Heart left ventricle (tissue), 16 donors: ENCODE measurements around the gene EPB41. TPM values are rescaled to one million over a fixed set of nuclear protein-coding genes. Genes with fewer than 3 reads are reported as not detected.
A peak's percentile ranks its signal among the peaks of the same experiment; 100 is the strongest.

Experiments
- ATAC-seq, 4 donors: fragments of 200-7000 bp; cut with Tn5 transposase; one replicate each; pipeline ENCODE4 v1.9.1; 2020 to 2022; ENCODE audit warnings: moderate library complexity in 4 of 4, mild to moderate bottlenecking in 3 of 4, moderate number of reproducible peaks in 1 of 4
- DNase-seq, 5 donors: peaks; one replicate each; pipeline ENCODE4 v3.0.0-alpha.2; 2020
- H3K27ac ChIP-seq, 12 donors: fragments of 200-600 bp; sonication (generic) in 4 of 12; one replicate each; pipeline versions ENCODE4 v1.5.0 to v1.8.0; 2016 to 2022; ENCODE audit warnings: mild to moderate bottlenecking in 2 of 12
- H3K27me3 ChIP-seq, 9 donors: fragments of 200-600 bp; sonication (generic) in 2 of 9; one replicate each; pipeline versions ENCODE4 v1.5.1 to v1.8.0; 2016 to 2022; ENCODE audit warnings: mild to moderate bottlenecking in 3 of 9
- H3K36me3 ChIP-seq, 9 donors: fragments of 200-600 bp; sonication (generic) in 2 of 9; one replicate each; pipeline versions ENCODE4 v1.5.0 to v1.8.0; 2018 to 2022; ENCODE audit warnings: mild to moderate bottlenecking in 2 of 9
- H3K4me1 ChIP-seq, 12 donors: fragments of 200-600 bp; sonication (generic) in 4 of 12; one replicate each; pipeline versions ENCODE4 v1.5.0 to v1.8.0; 2016 to 2022; ENCODE audit warnings: mild to moderate bottlenecking in 3 of 12
- H3K4me3 ChIP-seq, 12 donors: fragments of 200-600 bp; sonication (generic) in 4 of 12; one replicate each; pipeline versions ENCODE4 v1.5.0 to v1.8.0; 2017 to 2022; ENCODE audit warnings: mild to moderate bottlenecking in 9 of 12, moderate library complexity in 4 of 12
- H3K9me3 ChIP-seq, 12 donors: fragments of 200-600 bp; sonication (generic) in 4 of 12; one replicate each; pipeline versions ENCODE4 v1.5.0 to v1.8.0; 2016 to 2022; ENCODE audit warnings: mild to moderate bottlenecking in 1 of 12
- CTCF ChIP-seq, 12 donors: fragments of 200-600 bp; sonication (generic) in 4 of 12; IDR thresholded peaks; one replicate each; pipeline versions ENCODE4 v1.5.0 to v1.8.0; 2018 to 2022; ENCODE audit warnings: antibody characterized with exemption in 12 of 12, mild to moderate bottlenecking in 5 of 12
- POLR2A ChIP-seq, 2 donors: fragments of 450-650 bp; IDR thresholded peaks; one replicate each; pipeline ENCODE4 v1.6.1; 2017; ENCODE audit warnings: antibody characterized with exemption in 2 of 2, mild to moderate bottlenecking in 2 of 2, moderate library complexity in 2 of 2
- WGBS, 4 donors: extraction: QIAGEN DNeasy Blood & Tissue Kit in 2 of 4; methylation state at CpG; one replicate each; pipeline versions ENCODE4 v1.1.5 to v1.1.7; 2013 to 2018; 5-methylcytosine and 5-hydroxymethylcytosine counted together
- intact Hi-C, 10 donors: fragments of 100-400 bp; cut with DNase I; formaldehyde crosslinking; loops; one replicate each; pipeline versions ENCODE4 v1.11.1 to v1.14.2; 2022
- polyA plus RNA-seq, 2 donors: library from polyadenylated mRNA; stranded (reverse); fragments of 200-250 nt; gene quantifications; one replicate each; pipeline ENCODE4 v1.2.3, GENCODE V29; 2013
- total RNA-seq, 9 donors: library from RNA; depleted of rRNA in 2 of 9; stranded (reverse); fragments of >200 nt in 2 of 9; fragmentation: NEBNext Ultra II Directional in 3 of 9; extraction: Animal tissue kit (Norgen Biotek cat#: 25700) in 3 of 9; gene quantifications; one replicate each; pipeline versions ENCODE4 v1.1.0 to v1.2.4, GENCODE V29; 2016 to 2023
- donor health status: ischemic (EF 13 %, LVEDD 7.1; RV severe dilation, severe dysfunction).
- donor health status: healthy with polysubstance abuse.
- donor health status: DM: no; HTN: yes; CAD: no.
- donor health status: DM: no; HTN: no; CAD: no.
- donor health status: ischemic (EF 25% LVEDD 6.9; RV normal size, moderate dysfunction).
- donor health status: ischemic (EF 25% LVEDD 5.7; RV mildly dilated, moderate dysfunction).
- donor health status: healthy.
- donor health status: DM: yes; HTN: yes; CAD: no.
- donor health status: ischemic (EF 35%, LVEDD 5.7; RV mildly dilated, moderate dysfunction).
- donor health status: nonischemic (EF 11% LVEDD 7.7; RV severe dilation, severe dysfunction).
- donor health status: DM: yes; HTN: yes; CAD: no.
- donor health status: PGD.
- donor health status: ischemic (EF 29% LVEDD 5.4; RV normal size, mild dysfunction).
- donor health status: nonischemic (EF 23%, LVEDD 6.1; RV moderate dilation, normal function).

The EPB41 gene
- total and polyA plus RNA-seq, 11 donors = 7.8 to 34.4 (median 20.1) TPM

GRCh38 chr1:28887835-28888682 lies 26.3 kb upstream of the EPB41 start:
- peak; percentile 34 to 58 (median 46) for ATAC-seq
- DNase-seq = peak in 4 of 5 donors; percentile 50 to 75 (median 56)

DNA sequence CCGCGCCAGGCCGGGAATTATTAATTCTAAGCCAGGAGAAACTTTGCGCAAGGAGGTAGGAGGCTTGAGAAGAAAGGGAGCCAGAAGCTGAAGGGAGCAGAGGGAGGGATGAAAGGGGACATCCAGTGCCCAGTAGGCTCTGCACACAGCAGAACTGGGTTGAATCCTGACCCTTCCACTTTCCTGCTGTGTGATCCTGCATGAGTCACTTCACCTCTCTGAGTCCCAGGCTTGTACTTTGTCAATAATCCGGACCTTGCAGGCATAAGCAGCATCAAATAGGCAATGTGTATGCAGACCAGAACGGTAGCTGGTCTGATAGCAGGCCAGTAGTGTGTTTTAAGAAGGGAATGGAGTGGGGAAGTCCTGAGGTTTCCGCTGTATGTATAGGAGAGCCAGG lies 25.5 kb upstream of the EPB41 start:
- Histone ChIP-seq H3K9me3 (no peaks in the 10 kb centered on the region), H3K4me1 (peaks cover 0 to 50% (median 13%) of the 10 kb centered on the region in 12 donors), H3K4me3 (no peak overlapping the region), H3K27me3 (peaks cover 0 to 10% (median 0%) of the 10 kb centered on the region in 9 donors), H3K27ac (no peak overlapping the region), H3K36me3 (no peaks in the 10 kb centered on the region)
- no peak for TF ChIP-seq POLR2A (IDR thresholded peaks at IDR 0.05)
- no peak for TF ChIP-seq CTCF (IDR thresholded peaks at IDR 0.05)
- ATAC-seq (no peak), DNase-seq (no peak)
- WGBS, 4 donors = 93 to 95% (median 95%) methylated on average over 7 of the region's 7 CpGs
- intact Hi-C loops = loop anchor here in 6 of 10 donors (2.0 to 10.0 kb wide), 8 partner anchors 93 to 1818 kb away; partner anchors contain the start of genes RNU11 (in 1 of the 6), SRSF4 (in 1 of the 6), TAF12 (in 1 of the 6) and TMEM200B (in 1 of the 6)

More at GRCh38 chr1:28887835-28888682, 26.3 kb upstream of the EPB41 start:
- TF ChIP-seq CTCF (IDR thresholded peaks at IDR 0.05) (no peak), POLR2A (IDR thresholded peaks at IDR 0.05) (peak in 1 of 2 donors; percentile 36)
- Histone ChIP-seq H3K4me1 (peaks cover 0 to 51% (median 13%) of the 10 kb centered on the region in 12 donors), H3K27me3 (peaks cover 0 to 10% (median 0%) of the 10 kb centered on the region in 9 donors), H3K27ac (peak overlapping the region; percentile 53 to 90 (median 84)), H3K36me3 (no peaks in the 10 kb centered on the region), H3K9me3 (no peaks in the 10 kb centered on the region), H3K4me3 (peak overlapping the region; percentile 60 to 94 (median 87))
- intact Hi-C loops = loop anchor here in 6 of 10 donors (2.0 to 10.0 kb wide), 8 partner anchors 94 to 1819 kb away; partner anchors contain the start of genes RNU11 (in 1 of the 6), SRSF4 (in 1 of the 6), TAF12 (in 1 of the 6) and TMEM200B (in 1 of the 6)
- 29 to 40% (median 30%) methylated on average over 17 to 24 of the region's 24 CpGs for WGBS, 4 donors

GRCh38 chr1:28889357-28889756 lies 25.0 kb upstream of the EPB41 start:
- TF ChIP-seq CTCF (IDR thresholded peaks at IDR 0.05) (no peak), POLR2A (IDR thresholded peaks at IDR 0.05) (no peak)
- H3K4me3 ChIP-seq = no peak overlapping the region
- no peak overlapping the region for H3K27ac ChIP-seq
- H3K4me1 ChIP-seq = peaks cover 0 to 46% (median 13%) of the 10 kb centered on the region in 12 donors
- intact Hi-C loops = loop anchor here in 6 of 10 donors (2.0 to 10.0 kb wide), 8 partner anchors 93 to 1818 kb away; partner anchors contain the start of genes RNU11 (in 1 of the 6), SRSF4 (in 1 of the 6), TAF12 (in 1 of the 6) and TMEM200B (in 1 of the 6)
- H3K9me3 ChIP-seq = no peaks in the 10 kb centered on the region
- peaks cover 0 to 10% (median 0%) of the 10 kb centered on the region in 9 donors for H3K27me3 ChIP-seq
- WGBS, 4 donors = 57 to 80% (median 72%) methylated on average over 2 to 5 of the region's 5 CpGs
- DNase-seq = no peak
- H3K36me3 ChIP-seq = no peaks in the 10 kb centered on the region
- ATAC-seq = no peak

- intact Hi-C loops = no loop called here
- WGBS, 4 donors = 88 to 93% (median 88%) methylated on average over 8 of the region's 8 CpGs
Measured at GRCh38 chr1:28890435-28890834, 23.9 kb upstream of the EPB41 start.

More at GRCh38 chr1:28890435-28890834, 23.9 kb upstream of the EPB41 start:
- H3K27ac ChIP-seq = no peak overlapping the region
- TF ChIP-seq POLR2A (IDR thresholded peaks at IDR 0.05) (no peak), CTCF (IDR thresholded peaks at IDR 0.05) (no peak)
- H3K4me3 ChIP-seq = no peak overlapping the region
- H3K9me3 ChIP-seq = no peaks in the 10 kb centered on the region
- DNase-seq (no peak), ATAC-seq (no peak)
- no peaks in the 10 kb centered on the region for H3K36me3 ChIP-seq
- peaks cover 0 to 10% (median 0%) of the 10 kb centered on the region in 9 donors for H3K27me3 ChIP-seq
- H3K4me1 ChIP-seq = peaks cover 0 to 43% (median 7%) of the 10 kb centered on the region in 12 donors
